Ovary (tissue), 3 donors: Measurements from ENCODE around the gene RNF175.

Experiments used
- CTCF ChIP-seq, 3 donors: fragments of 450-650 bp in 2 of 3; fragments of 200-600 bp in 1 of 3; IDR thresholded peaks; one replicate each; pipeline versions ENCODE4 v1.5.1 to v1.8.0; 2016 to 2022; ENCODE audit warnings: antibody characterized with exemption in 3 of 3, mild to moderate bottlenecking in 1 of 3
- POLR2A ChIP-seq: fragments of 450-650 bp; IDR thresholded peaks from one replicate; pipeline ENCODE4 v1.6.1; 2017; ENCODE audit warnings: antibody characterized with exemption, mild to moderate bottlenecking, moderate library complexity
- donor health status: DM: no; HTN: no; CAD: no.

GRCh38 chr4:153771046-153771445 is 11.2 kb upstream of the RNF175 start:
- TF ChIP-seq CTCF (IDR thresholded peaks at IDR 0.05) (no peak), POLR2A (no peak)
